Stimulated activated CD4-positive, alpha-beta T cell treated with anti-CD3 and anti-CD28 coated beads, Interleukin-1b, Interleukin-23, amount 100 ng/mL, for 48 hours (primary cell): Measurements from ENCODE around the gene BTNL3.
"Not testable (repeated sequence)": the region's sequence is repeated elsewhere in the genome, so short reads cannot be mapped to it uniquely, and the experiment has no call there.

ENCODE experiments used
- DNase-seq: peaks from one replicate; pipeline ENCODE4 v3.0.0-alpha.2; 2020

The BTNL3 gene

DNA sequence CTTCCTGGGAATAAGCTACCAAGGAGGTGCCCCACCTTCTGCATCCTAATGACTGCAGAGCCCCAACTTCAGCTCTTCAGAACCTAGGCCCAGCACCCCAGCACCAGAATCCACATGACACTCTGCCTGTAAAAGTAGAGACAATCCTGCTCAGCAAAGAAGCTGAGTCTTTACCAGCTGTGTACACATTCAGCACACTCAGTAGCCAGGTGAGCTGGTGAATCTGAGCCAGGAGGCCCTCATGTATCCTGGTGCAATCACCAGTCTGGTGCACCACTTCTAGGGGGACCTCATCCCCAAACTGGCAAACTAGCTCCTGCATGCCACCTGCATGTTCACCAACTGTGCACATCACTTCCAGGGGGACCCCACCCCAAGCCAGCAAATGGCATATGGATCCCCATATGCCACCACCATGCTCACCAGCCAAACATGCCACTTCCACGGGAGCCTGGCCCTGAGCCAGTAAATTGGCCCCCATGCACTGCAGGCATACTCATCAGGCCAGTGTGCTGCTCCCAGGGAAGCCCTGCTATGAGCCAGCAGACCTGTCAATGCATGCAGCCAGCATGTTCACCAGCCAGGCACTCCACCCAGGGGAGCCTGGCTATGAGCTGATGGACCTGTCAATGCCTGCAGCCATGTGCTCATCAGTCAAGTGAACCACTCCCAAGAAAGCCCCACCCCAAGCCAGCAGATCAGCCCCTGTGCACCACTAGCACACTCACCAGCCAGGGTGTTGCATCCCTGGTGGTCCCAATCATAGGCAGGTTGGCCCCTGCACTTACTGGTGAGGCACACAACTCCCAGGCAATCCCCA lies 35.8 kb downstream of the BTNL3 start:
- no peak for DNase-seq

DNA sequence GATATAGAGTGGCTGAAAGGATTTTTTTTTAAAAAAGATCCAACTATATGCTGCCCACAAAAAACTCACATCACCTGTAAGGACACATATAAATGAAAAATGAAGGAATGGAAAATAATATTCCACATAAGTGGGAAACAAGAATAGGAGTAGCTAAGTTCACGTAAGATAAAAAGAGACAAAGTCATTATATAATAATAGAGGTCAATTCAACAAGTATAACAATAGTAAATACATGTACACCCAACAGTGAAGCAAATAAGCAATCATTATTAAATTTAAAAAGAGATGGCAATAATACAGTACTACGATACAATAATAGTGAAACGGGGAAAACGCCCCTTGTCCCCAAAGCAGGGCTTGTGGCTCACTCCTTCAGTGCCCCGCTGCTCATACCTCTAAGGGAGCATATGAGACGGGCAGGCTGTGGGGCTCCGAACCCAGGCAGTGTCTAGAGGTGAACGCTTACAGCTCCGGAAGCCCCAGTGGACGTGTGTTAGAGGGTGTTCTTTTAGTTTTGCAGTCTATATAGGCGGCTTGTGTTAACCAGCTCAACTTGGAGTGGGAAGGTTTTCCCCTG lies 38.9 kb downstream of the BTNL3 start:
- DNase-seq, result no peak

DNA sequence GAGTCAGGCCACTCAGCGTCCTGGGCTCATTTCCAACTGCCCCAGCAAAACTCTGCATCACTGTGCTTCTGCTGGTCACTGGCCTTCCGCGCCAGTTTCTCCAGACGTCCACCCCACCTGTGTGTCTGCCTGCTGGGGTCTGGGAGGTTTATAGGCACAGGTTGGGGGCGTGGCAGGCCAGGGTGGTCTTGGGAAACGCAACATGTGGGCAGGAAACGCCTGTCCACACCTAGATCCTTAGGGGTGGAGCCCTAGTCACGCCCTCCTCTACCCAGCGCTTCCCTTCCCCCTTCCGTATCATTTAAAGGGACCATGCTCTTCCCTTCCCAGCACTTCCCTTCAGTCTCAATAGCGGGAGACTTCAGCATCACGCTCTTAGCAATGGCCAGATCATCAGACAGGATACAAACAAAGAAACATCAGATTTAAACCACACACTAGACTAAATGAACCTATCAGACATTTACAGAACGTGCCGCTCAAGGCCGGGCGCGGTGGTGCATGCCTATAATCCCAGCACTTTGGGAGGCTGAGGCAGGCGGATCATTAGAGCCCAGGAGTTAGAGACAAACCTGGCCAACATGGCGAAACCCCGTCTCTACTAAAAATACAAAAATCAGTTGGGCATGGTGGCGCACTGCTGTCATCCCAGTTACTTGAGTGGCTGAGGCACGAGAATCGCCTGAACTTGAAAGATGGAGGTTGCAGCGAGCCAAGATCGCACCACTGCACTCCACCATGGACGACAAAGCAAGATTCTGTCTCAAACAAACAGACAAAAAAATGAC lies 39.6 kb downstream of the BTNL3 start:
- no peak for DNase-seq

DNA sequence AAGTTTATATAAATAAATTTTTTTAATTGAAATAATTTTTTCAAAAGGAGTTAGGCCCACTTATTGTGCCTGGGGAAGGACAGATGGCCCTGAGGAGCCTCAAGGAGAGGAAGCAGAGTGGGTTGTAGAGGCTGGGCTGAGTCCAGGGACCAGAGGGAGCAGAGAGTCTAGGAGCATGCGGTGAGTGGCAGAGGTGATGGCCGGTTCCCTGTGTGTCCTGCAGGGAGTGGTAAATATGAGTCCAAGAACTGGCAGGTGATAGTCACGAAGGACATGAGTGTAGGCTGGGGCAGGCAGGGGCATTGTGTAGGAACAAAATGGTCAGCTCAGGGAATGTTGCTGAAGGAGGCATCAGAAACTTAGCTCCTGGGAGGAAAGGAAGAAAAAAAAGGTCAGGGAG lies 43.1 kb downstream of the BTNL3 start:
- no peak for DNase-seq

DNA sequence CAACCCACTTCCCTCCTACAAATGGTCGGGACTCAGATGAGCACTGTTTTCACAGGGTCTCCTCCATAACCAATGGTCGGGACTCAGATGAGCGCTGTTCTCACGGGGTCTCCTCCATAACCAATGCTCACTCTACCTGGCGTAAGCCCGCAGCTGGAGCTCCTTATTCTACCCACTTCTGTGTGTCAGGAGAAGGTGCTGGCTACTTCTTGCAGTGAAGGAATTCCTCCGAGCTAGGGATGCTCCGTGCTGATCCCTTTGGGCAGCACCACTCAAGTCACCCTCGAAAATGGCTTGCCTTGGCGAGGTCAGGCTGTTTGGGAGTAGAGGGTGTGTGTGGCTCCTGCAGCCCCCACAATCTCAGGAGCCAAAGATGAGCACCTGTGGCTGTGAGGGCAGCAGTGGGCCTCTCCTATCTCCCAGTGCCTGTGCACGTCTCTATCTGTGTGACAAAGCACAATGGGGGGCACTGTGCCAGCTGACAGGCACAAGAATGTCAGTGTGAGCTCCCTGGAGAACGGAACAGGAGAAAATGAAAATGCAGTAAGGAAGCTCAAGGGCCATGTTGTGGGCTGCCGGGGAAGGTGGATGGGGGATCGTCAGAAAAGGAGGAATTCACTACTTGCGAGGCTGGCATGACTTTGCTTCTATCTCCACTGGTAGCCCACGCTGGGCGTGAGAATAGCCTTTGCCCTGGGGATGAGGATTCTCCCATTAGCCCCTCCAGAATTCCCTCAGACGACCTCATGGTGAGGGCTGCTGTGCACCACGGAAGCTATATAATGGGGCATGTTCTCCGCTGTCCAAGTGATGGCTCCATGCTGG lies 47.6 kb downstream of the BTNL3 start:
- no peak for DNase-seq

DNA sequence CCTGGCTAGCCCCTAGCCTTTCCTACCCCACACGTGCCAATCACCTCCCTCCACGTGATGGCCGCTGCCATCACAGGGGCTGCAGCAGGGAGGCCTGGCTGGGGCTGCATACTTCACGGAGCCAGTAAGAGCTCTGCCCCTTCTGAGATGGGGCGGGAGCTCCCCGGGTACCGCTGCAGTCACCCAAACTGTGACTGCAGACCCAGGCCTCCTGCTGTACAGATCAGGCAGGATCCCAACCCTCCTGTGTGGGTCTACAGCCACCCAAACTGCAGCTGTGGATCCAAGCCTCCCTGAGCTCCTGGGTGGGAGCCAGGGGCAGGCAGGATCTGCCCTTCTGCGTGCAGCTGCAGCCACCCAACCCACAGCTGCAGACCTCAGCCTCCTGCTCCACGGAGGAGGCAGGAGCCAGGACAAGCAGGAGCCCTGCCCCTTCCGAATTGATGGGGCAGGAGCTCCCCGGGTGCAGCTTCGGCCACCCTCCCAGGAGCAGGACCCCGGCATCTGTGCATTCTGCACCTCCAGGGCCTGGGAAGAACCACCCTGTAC lies 48.2 kb downstream of the BTNL3 start:
- no peak for DNase-seq

DNA sequence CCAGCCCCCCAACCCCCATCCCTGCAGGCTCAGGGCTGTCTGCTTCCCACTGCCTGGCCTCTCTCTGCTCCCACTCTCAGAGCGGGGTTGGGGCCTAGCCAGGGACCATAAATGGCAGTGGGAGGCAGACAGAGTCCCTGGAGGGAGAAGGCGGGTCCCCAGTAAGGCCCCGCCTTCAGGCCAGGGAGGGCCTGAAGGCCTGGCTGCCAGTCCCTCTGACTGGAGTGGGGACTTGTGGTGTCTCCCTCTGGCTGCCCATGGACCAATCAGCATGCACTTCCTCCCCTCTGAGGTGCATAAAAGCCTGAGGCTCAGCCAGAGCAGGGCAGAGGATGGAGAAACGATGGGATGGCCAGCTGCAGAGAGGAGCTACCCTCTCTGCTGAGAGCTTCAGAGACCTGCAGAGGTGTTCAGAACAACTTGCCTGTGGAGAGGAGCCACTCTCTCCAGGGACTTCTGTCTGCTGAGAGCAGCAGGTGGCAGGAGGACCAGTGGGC lies 48.8 kb downstream of the BTNL3 start:
- no peak for DNase-seq

DNA sequence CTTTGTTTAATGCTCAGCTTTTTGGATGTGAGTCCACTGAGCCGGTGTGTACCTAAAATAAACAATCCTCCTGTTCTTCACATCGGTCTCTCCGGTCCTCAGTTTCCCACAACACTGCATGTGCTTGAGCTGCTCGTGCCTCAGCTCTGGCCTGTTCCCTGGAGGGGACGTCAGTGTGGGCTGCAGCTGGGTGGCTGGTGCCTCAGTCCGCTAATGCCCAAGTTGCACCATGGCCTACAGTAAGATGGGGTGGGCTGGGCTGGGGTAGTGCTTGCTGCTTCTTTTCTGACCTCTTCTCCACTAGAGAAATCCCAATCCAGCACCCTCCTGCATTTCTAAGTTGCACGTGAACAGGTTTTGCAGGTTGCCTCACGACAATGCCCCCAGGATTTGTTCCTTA lies 50.8 kb downstream of the BTNL3 start:
- DNase-seq, result no peak

DNA sequence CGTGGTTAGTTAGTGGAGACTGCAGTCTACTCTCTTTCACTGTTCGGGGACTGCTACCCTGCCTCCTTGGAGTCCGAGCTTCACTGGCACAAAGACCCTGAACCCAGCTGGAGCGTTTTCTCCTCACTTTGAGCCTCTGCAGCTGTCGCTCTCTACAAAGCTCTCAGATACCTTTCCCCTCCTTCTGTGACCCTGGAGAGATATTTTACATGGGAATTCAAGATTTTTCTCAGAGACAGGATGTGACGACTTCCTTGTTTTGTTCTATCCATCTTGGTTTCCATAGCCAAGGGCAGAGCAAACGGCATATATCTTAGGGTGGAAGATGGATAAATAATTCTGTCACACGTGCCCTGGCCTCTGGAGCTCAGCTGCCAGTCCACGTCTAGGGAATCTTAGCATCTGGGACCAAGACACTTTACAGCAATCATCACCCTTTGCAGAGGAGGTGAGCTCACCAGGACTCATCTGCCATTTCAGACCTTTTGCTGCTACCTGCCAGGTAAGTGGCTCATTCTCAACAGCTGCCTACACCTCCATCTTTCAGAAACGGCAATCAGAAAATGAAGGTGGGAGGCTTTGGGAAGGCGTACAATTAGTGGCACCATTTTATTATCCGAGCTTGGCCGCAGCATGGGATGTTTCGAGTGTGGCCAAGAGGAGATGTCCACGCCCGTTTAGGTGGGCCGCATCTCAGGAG lies 51.4 kb downstream of the BTNL3 start, which contains the start of gene BTNL9:
BTNL9 (plus strand) TSS at position 336 of the 700 bp plus-strand sequence. CDS start 5,224 bp downstream, outside the sequence.
- no peak for DNase-seq

DNA sequence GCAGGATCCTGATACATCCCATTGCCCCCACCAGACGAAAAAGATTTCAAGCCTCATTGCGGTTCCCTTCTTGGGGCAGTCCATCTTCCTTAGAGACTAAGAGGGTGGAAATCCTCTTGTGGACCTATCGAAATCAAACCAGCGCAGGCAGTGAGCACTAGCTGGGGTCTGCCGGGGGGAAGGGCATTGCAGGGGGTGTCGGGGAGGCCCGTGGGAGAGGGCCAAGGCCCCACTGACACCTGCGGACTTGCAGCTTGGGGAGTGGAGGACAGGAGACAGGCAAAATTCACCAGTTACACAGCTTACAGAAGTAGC lies 51.9 kb downstream of the BTNL3 start:
- DNase-seq, result no peak

DNA sequence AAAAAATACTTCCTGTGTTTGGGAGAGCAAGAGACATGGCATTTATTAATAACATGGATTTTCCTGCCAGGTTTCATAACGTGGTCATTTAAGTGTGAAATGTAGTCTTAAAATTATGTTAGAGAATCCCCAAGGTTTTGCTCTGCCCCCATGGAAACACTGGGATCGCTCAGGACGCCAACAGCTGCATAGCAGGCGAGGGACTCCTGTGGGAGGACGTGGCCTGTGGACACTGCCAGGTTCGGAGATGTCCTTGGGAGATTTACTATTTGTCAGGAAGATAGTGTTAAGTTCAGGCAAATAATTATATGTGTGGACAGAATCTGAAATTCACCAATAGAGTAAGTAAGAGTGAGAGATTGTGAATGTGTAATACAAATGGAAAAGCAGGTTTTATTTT lies 52.4 kb downstream of the BTNL3 start:
- no peak for DNase-seq

DNA sequence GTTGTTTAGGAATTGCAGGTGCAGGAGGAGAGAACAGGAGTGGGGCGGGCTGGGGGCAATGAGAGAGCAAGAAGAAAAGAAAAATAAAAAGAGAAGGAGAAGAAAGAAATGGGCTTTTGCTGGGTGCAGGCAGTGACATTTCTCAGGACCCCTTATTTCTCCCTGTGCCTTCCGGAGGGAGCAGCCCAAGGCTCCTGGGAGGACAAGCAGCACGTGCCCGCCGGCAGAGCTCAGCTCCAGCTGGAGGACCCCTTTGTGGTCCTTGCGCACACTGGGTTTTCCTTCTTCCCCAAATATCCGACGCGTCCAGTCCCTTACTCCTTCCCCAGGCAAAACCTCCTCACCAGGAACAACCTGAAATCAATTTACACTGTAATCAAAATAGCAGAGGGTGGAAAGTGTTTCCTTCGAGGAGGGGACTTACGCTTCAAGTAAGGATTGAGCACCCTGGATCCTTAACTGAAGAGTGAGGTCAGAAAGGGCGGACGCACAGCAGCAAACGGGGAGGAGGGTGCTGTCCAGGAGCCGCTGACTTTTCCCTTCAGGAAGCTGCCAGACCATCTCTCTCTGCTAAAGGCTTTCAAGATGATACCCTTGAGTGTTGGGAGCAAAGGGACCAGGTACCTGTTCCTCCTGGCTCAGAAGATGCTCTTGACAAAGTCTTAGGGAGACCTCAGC lies 53.5 kb downstream of the BTNL3 start:
- no peak for DNase-seq

DNA sequence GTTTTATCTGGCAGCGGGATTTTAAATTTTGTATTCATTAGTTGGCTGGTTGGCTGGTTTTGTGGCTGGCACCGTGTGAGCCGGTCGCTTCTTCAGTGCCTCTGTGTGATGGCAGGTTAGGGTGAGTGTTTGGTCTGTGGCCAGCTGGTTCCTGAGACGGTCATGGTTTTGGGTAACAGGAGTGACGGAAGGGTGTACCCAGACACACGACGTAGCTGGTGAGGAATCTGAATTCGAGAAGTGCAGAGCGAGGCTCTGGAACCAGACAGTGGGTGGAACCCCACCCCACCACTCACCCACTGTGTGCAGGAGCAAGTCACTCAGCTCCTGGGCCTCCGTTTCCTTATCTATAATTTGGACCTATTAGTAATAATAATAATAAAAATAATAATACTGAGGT lies 54.1 kb downstream of the BTNL3 start:
- no peak for DNase-seq

DNA sequence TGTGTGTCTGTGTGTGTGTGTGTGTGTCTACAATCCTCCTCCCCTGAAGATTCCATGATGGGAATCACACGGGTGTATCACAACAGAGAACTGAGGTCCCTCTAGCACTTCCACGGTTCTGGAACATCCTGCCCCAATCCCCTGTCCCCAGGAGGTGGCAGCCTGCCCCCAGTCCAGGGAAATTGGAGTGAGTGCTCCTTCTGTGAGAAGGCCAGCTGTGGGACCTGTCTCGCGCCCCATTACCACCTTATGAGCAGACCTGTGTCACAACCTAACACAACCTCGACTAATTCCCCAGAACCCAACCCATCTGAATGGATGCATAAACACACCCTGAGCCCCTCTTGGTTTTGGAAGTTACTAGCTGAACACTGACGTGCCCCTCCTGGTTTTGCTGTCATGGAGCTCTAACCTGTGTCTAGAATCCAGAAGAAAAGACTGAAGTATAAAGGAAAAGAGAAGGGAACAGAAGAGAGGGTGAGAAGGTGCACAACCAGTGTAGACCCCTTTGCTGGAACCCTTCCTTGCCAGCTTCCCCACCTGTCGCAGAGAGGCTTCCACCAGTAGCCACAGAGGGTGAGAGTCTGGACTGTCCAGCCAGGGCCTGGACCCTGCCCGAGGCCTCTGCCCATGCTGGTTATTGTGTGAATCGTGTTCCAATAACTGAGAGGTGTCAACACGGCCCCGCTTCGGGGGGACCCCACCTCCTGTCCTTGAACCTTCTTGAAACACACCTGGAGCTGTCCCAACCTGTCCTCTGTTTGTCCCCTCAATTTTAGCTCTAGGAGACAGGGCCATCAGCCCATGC lies 54.8 kb downstream of the BTNL3 start:
- DNase-seq, result no peak

DNA sequence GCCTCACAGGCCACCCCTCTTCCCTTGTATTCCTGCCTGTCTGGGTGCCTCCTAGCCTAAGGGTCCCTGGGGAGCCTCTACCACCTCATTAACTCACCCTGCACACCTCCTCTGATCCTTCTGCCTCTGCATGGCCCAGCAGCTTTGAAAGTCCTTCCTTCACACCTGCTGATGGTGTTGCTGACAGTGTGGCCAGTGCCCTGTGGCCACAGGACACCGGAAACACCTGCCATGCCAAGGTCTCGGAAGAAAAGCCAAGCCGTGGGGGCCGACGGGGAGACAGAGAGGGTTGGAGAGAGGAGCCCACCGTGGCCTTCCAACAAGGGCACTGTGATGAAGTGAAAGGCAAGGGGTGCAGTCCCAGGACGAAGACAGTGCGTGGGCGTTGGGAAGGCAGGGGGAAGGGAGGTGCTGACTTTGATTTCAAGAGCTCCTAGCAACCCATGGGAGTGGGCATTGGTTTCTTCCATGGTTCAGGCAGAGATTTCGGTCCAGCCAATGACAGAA lies 55.5 kb downstream of the BTNL3 start:
- DNase-seq, result no peak

DNA sequence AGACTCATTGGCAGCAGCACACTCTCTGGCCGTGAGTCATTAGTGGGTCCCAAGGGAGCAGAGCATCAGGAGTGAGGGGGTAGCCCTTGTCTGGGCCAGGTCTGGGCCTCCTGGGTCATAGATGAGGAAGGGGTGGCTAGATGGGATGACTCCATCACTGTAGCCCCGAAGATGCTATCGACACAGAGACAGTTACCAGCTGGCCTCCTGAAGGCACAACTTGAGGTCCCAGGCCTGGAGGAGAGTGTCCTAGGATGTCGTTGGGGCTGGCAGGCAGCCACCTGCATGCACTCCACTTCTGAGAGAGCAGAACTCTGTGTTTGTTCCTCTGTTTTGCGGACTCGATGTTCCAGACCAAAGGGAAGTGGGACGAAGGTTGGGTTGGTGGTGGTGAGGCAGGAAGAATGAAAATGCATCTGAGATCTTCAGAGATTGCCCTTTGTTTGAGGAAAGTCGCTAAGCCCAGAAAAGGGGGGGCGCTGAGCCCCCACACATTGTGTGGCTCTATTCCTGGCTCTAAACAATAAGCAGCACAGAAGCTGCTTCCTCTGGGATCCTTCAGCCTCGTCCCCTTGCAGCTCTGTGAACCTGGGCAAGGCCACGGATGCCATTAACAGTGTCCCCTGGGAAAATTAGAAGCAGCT lies 56.1 kb downstream of the BTNL3 start:
- DNase-seq, result no peak

DNA sequence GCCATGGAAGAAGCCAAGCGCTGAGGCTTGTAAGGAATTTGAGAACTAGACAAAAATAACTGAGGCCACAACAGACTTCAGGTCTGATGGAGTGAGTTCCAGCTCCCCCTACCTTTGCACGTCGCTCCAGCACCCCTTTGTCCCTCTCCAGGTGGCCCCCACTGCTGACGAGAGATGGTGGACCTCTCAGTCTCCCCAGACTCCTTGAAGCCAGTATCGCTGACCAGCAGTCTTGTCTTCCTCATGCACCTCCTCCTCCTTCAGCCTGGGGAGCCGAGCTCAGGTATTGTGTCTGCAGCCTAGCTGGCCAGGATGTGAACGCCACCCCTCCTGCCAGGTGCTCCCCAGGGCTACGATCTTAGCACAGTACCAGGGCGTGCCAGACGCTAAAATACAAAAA lies 56.7 kb downstream of the BTNL3 start:
- DNase-seq, result no peak

DNA sequence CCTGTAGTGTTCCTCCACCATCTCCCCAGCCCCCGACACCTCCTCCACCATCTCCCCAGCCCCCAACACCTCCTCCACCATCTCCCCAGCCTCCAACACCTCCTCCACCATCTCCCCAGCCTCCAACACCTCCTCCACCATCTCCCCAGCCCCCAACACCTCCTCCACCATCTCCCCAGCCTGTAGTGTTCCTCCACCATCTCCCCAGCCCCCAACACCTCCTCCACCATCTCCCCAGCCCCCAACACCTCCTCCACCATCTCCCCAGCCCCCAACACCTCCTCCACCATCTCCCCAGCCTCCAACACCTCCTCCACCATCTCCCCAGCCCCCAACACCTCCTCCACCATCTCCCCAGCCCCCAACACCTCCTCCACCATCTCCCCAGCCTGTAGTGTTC lies 57.2 kb downstream of the BTNL3 start:
- not testable (repeated sequence) for DNase-seq

DNA sequence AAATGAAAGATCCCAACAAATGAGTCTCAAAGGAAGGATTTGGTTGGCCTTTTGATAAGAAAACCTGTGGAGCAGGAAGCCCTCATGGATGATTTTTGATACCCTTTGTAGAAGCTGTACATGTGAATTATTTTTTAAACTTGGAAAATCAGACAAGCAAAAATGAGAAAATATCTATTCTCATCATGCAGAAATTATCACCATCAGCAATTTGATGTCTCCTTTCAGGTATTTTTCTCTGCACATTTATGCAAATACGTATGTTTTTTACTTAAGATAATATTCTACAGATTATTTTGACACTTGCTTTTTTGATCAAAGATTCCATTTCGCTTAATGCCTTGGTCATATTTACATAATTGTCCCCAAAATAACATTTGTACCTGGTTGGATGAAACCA lies 58.6 kb downstream of the BTNL3 start:
- DNase-seq, result no peak

DNA sequence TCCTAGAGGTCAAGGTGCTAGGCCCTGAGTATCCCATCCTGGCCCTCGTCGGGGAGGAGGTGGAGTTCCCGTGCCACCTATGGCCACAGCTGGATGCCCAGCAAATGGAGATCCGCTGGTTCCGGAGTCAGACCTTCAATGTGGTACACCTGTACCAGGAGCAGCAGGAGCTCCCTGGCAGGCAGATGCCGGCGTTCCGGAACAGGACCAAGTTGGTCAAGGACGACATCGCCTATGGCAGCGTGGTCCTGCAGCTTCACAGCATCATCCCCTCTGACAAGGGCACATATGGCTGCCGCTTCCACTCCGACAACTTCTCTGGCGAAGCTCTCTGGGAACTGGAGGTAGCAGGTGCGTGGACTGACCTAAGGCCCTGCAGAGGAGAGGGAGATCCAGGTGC lies 59.3 kb downstream of the BTNL3 start:
- DNase-seq, result no peak
